HEK293T (cell line): ENCODE data around the gene CBX6.

Experiments
- CTCF ChIA-PET: fragments of 350-600 bp; formaldehyde crosslinking; extraction: SDS; loops from one replicate; lab custom pipeline; 2021; ENCODE audit warnings: antibody characterized with exemption, inconsistent platforms; lab: Yijun Ruan, JAX
- POLR2A ChIA-PET: fragments of 350-600 bp; formaldehyde crosslinking; extraction: SDS; loops from one replicate; lab custom pipeline; 2020; ENCODE audit warnings: antibody characterized with exemption, inconsistent platforms; lab: Yijun Ruan, JAX
- DNase-seq: peaks from one replicate; pipeline ENCODE4 v3.0.0; 2012; ENCODE audit warnings: mixed read lengths; ENCODE audit errors: extremely low spot score
- ARNT ChIP-seq: fragments of 450-650 bp; IDR thresholded peaks from 2 replicates; pipeline ENCODE4 v1.6.1; 2017; ENCODE audit warnings: mild to moderate bottlenecking
- BHLHE40 ChIP-seq: fragments of 450-650 bp; IDR thresholded peaks from 2 replicates; pipeline ENCODE4 v1.6.1; 2016; ENCODE audit warnings: mild to moderate bottlenecking, moderate library complexity, borderline replicate concordance
- CTBP1 ChIP-seq: fragments of 450-650 bp; IDR thresholded peaks from 2 replicates; pipeline ENCODE4 v1.6.1; 2016; ENCODE audit warnings: borderline replicate concordance
- ELF4 ChIP-seq: fragments of 450-650 bp; IDR thresholded peaks from 2 replicates; pipeline ENCODE4 v1.6.1; 2017; ENCODE audit warnings: antibody characterized with exemption
- FOXA1 ChIP-seq: fragments of 450-650 bp; IDR thresholded peaks from 2 replicates; pipeline ENCODE4 v1.6.1; 2016; ENCODE audit warnings: mild to moderate bottlenecking
- FOXK2 ChIP-seq: fragments of 450-650 bp; IDR thresholded peaks from 2 replicates; pipeline ENCODE4 v1.6.1; 2016; ENCODE audit warnings: mild to moderate bottlenecking
- FOXM1 ChIP-seq: fragments of 450-650 bp; IDR thresholded peaks from 2 replicates; pipeline ENCODE4 v1.6.1; 2017; ENCODE audit warnings: mild to moderate bottlenecking, borderline replicate concordance
- HDGF ChIP-seq: fragments of 450-650 bp; IDR thresholded peaks from 2 replicates; pipeline ENCODE4 v1.6.1; 2017; ENCODE audit warnings: antibody characterized with exemption, borderline replicate concordance
- L3MBTL2 ChIP-seq: fragments of 450-650 bp; conservative IDR thresholded peaks from 2 replicates; pipeline ENCODE4 v1.6.1; 2016; ENCODE audit warnings: mild to moderate bottlenecking
- LEF1 ChIP-seq: fragments of 450-650 bp; IDR thresholded peaks from 2 replicates; pipeline ENCODE4 v1.6.1; 2017; ENCODE audit warnings: mild to moderate bottlenecking, borderline replicate concordance
- NFRKB ChIP-seq: fragments of 450-650 bp; IDR thresholded peaks from 2 replicates; pipeline ENCODE4 v1.6.1; 2016; ENCODE audit warnings: mild to moderate bottlenecking, moderate library complexity
- SP1 ChIP-seq: fragments of 450-650 bp; IDR thresholded peaks from 2 replicates; pipeline ENCODE4 v1.6.1; 2017
- SUZ12 ChIP-seq: fragments of 450-650 bp; IDR thresholded peaks from 2 replicates; pipeline ENCODE4 v1.6.1; 2016; ENCODE audit warnings: mild to moderate bottlenecking
- TARDBP ChIP-seq: fragments of 450-650 bp; IDR thresholded peaks from 2 replicates; pipeline ENCODE4 v1.6.1; 2016
- ZNF384 ChIP-seq: fragments of 450-650 bp; IDR thresholded peaks from 2 replicates; pipeline ENCODE4 v1.6.1; 2016
- TF ChIP-seq, protein P1 (sequence below): fragments of 450-650 bp; IDR thresholded peaks from 2 replicates; pipeline ENCODE4 v1.6.1; 2016

CBX6 gene

GRCh38 chr22:38852522-38852921, 19.5 kb downstream of the CBX6 start:
- no peak for TF ChIP-seq BHLHE40
- TF ChIP-seq ARNT: no peak
- TF ChIP-seq ELF4: no peak
- no peak for TF ChIP-seq FOXK2
- no peak for TF ChIP-seq L3MBTL2
- TF ChIP-seq, protein P1, sequence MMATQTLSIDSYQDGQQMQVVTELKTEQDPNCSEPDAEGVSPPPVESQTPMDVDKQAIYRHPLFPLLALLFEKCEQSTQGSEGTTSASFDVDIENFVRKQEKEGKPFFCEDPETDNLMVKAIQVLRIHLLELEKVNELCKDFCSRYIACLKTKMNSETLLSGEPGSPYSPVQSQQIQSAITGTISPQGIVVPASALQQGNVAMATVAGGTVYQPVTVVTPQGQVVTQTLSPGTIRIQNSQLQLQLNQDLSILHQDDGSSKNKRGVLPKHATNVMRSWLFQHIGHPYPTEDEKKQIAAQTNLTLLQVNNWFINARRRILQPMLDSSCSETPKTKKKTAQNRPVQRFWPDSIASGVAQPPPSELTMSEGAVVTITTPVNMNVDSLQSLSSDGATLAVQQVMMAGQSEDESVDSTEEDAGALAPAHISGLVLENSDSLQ: no peak
- no peak for TF ChIP-seq FOXA1
- no peak for TF ChIP-seq HDGF
- no peak for TF ChIP-seq CTBP1
- no peak for TF ChIP-seq SUZ12
- TF ChIP-seq NFRKB: no peak
- TF ChIP-seq SP1: no peak
- no peak for TF ChIP-seq TARDBP
- TF ChIP-seq LEF1: no peak
- TF ChIP-seq ZNF384: no peak
- no peak for TF ChIP-seq FOXM1
- ChIA-PET CTCF (interaction anchor here (1.3 kb wide), 1 partner anchor 86 kb away, joined by 4 read pairs; no protein-coding TSS in a partner anchor), POLR2A (interaction anchor here (1.5 to 1.8 kb wide), 2 partner anchors 8 to 9 kb away, joined by 4 to 9 read pairs; partner anchors contain the start of gene NPTXR)
- no peak for DNase-seq

- TF ChIP-seq SP1 (no peak), NFRKB (no peak), TARDBP (no peak), ELF4 (no peak), ZNF384 (no peak), LEF1 (no peak), HDGF (no peak), SUZ12 (no peak), BHLHE40 (no peak), FOXA1 (no peak), ARNT (no peak)
- TF ChIP-seq, protein P1: no peak
- no peak for DNase-seq
- ChIA-PET CTCF (interaction anchor here (1.0 kb wide), 1 partner anchor 19 kb away, joined by 3 read pairs; no protein-coding TSS in a partner anchor), POLR2A (interaction anchor here (0.9 kb wide), 1 partner anchor 82 kb away, joined by 3 read pairs; no protein-coding TSS in a partner anchor)
These were observed 20.8 kb downstream of the CBX6 start for GRCh38 chr22:38850941-38851849.

GRCh38 chr22:38850399-38850798, 21.6 kb downstream of the CBX6 start:
- ChIA-PET POLR2A (no interaction called here), CTCF (no interaction called here)
- DNase-seq: no peak
- TF ChIP-seq, protein P1: no peak
- TF ChIP-seq FOXM1 (no peak), HDGF (no peak), BHLHE40 (no peak), SP1 (no peak), L3MBTL2 (no peak), NFRKB (no peak), CTBP1 (no peak), FOXK2 (no peak), SUZ12 (no peak)

- ChIA-PET POLR2A (interaction anchor here (0.6 kb wide), 1 partner anchor 55 kb away, joined by 3 read pairs; no protein-coding TSS in a partner anchor), CTCF (no interaction called here)
- TF ChIP-seq L3MBTL2: no peak
- TF ChIP-seq CTBP1: no peak
These were observed 22.2 kb downstream of the CBX6 start for GRCh38 chr22:38849811-38850210.

GRCh38 chr22:38846412-38846811, 25.6 kb downstream of the CBX6 start:
- CTCF ChIA-PET: interaction anchor here (1.9 kb wide), 1 partner anchor 77 kb away, joined by 5 read pairs; no protein-coding TSS in a partner anchor
- DNase-seq: no peak
- POLR2A ChIA-PET: no interaction called here
- no peak for TF ChIP-seq ELF4
- no peak for TF ChIP-seq SP1
- TF ChIP-seq ZNF384: no peak

More at GRCh38 chr22:38849811-38850210, 22.2 kb downstream of the CBX6 start:
- DNase-seq: no peak

DNA sequence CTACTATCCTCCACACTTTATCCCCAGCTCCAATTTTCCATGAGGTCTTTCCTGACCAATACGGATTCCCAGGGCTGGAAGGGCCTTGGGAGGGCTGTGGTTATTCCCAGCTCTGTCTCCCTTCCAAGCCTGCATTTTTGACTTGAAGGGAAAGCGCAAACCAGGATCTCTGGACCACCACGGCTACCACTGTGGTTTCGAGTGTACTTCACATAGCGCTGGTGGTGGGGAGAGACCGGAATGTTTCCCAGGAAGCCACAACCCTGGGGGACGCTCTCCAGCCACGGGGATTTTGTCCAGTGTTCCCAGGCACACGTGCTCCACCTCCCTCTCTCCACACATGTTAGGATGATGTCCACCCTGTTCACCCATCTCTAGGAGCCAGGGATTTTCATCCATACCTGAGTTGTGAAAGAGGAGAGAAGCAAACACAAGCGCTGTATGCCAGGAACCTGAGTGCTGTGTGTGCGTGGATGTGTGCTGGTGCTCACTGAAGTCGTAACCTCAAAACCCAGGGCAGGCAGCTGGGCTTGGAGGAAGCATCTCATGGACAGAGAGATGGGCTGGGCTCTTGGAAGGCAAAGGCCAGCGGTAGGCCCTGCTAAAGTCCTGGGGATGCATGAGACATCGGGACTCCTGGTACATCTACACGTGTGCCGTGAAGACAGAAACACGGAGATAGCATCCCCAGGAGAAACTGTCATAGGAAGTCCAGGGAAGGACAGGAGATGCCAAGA, 26.8 kb downstream of the CBX6 start:
- ChIA-PET CTCF (interaction anchor here (1.6 kb wide), 1 partner anchor 79 kb away, joined by 6 read pairs; no protein-coding TSS in a partner anchor), POLR2A (interaction anchor here (1.2 kb wide), 1 partner anchor 29 kb away, joined by 3 read pairs; no protein-coding TSS in a partner anchor)
- DNase-seq: no peak
- no peak for TF ChIP-seq LEF1
- TF ChIP-seq HDGF: no peak
- TF ChIP-seq FOXK2: no peak
- TF ChIP-seq TARDBP: no peak
- TF ChIP-seq FOXM1: no peak
- TF ChIP-seq SUZ12: no peak
- no peak for TF ChIP-seq SP1
- no peak for TF ChIP-seq CTBP1
- TF ChIP-seq, protein P1: no peak
- no peak for TF ChIP-seq L3MBTL2
- no peak for TF ChIP-seq ZNF384
- no peak for TF ChIP-seq BHLHE40
- no peak for TF ChIP-seq ELF4
- TF ChIP-seq FOXA1: no peak
- no peak for TF ChIP-seq NFRKB
- TF ChIP-seq ARNT: no peak
